Measurements from ENCODE around the gene BRMS1L. TPM values are rescaled to one million over a fixed set of nuclear protein-coding genes. Genes with fewer than 3 reads are reported as not detected.
"Not testable (repeated sequence)": the region's sequence is repeated elsewhere in the genome, so short reads cannot be mapped to it uniquely, and the experiment has no call there.

BRMS1L gene
- total RNA-seq, 1 donor from 2014 or later = 12.1 TPM

DNA sequence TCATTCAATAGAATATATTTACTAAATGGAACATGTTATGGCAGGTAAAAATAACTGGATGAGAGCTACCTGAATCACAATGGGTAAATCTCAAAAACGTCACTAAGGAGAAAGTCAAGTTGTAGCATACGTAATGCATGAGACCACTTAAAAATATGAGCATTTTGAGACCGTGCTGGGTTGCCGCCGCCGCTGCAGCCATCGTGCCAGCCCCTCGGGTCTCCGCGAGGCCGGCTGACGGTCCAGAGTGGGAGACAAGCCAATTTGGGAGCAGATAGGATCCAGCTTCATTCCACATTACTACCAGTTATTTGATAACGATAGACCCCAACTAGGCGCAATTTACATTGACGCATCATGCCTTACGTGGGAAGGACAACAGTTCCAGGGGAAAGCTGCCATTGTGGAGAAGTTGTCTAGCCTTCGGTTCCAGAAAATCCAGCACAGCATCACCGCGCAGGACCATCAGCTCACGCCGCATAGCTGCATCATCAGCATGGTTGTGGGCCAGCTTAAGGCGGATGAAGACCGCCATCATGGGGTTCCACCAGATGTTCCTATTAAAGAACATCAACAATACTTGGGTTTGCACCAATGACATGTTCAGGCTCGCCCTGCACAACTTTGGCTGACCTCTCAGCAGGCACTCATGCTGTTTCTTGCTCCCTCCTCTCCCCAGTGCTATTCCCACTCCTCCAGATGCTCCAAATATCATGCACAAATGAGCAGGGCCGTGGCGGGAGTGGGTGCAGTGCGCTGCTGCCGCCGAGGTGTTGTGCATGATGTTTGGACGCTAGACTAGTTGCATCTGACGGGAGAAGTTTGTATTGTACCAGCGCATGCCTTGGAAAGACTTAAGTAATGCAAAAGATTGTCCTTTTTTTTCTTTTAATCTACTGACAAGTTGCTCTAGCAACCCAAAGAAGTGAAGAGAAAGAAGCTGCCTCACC lies 6.3 kb upstream of the BRMS1L start:
- no peak for DNase-seq (ENCODE audit: low spot score)
- intact Hi-C loops (cut with DNase I) = no loop called here

GRCh38 chr14:35821564-35822411 lies 4.3 kb upstream of the BRMS1L start:
- intact Hi-C loops (cut with DNase I) = no loop called here
- DNase-seq (ENCODE audit: low spot score) = no peak

DNA sequence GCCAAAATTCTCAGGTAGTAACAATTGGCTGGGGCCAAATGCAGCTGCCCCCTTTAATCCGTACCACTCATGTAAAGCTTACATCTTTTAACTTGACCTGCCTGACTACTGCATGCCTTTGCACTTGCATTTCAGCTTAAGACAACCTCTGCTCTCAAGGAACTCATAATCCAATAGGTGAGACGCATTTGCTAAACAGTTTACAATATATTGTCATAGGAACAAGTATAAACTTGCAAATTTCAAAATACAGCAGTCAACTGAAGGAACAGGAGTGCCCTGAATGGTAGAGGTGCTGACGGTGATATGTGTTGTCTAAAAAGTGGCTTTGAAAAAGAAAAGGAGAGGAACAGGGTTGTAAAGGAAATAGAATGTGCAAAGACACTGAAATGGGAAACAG lies 3.6 kb upstream of the BRMS1L start:
- no peak for DNase-seq (ENCODE audit: low spot score)
- intact Hi-C loops (cut with DNase I) = no loop called here

- intact Hi-C loops (cut with DNase I); DNase-seq (ENCODE audit: low spot score): not testable (repeated sequence)
Observed at GRCh38 chr14:35824446-35825165, 1.5 kb upstream of the BRMS1L start.

DNA sequence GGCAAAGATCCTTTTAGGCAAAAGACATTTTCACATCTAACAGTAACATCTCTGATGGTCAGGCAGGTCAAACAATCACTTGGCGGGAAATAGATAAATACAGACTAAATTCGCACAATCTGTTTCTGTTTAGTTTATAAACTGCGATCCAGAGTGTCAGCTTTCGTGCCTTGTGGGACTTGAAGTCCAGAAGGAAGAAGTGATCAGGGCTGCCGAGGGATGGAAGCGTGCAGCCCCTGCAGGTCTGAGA lies 245 bp upstream of the BRMS1L start:
- intact Hi-C loops (cut with DNase I) = no loop called here

GRCh38 chr14:35826952-35827416 lies 846 bp downstream of the BRMS1L start:
- intact Hi-C loops (cut with DNase I) = no loop called here
- no peak for DNase-seq (ENCODE audit: low spot score)

More for the DNA sequence above, 245 bp upstream of the BRMS1L start:
- no peak for DNase-seq (ENCODE audit: low spot score)

- intact Hi-C loops (cut with DNase I) = no loop called here
Observed at GRCh38 chr14:35827678-35828472, 1.7 kb downstream of the BRMS1L start.

DNA sequence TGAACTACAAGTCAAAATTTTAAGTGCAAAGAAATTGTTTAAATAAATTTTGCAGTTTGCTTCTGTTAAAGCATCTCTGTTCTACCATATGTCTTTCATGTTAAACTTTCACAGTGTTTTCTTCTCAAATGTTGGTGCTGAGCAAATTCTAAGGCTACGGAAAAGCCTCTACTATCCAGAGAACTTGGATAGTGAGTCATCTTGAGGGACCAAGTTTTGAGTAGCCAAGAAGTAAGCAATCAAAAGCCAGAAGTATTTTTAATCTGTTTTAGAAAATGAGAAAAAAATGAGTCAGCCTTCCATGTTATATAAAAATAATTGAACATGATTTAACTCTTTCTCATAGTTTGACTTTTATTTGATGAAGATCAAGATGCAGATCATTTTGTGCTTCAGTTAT lies 3.3 kb downstream of the BRMS1L start:
- intact Hi-C loops (cut with DNase I) = no loop called here
- DNase-seq (ENCODE audit: low spot score) = no peak

More at GRCh38 chr14:35827678-35828472, 1.7 kb downstream of the BRMS1L start:
- DNase-seq (ENCODE audit: low spot score) = no peak

DNA sequence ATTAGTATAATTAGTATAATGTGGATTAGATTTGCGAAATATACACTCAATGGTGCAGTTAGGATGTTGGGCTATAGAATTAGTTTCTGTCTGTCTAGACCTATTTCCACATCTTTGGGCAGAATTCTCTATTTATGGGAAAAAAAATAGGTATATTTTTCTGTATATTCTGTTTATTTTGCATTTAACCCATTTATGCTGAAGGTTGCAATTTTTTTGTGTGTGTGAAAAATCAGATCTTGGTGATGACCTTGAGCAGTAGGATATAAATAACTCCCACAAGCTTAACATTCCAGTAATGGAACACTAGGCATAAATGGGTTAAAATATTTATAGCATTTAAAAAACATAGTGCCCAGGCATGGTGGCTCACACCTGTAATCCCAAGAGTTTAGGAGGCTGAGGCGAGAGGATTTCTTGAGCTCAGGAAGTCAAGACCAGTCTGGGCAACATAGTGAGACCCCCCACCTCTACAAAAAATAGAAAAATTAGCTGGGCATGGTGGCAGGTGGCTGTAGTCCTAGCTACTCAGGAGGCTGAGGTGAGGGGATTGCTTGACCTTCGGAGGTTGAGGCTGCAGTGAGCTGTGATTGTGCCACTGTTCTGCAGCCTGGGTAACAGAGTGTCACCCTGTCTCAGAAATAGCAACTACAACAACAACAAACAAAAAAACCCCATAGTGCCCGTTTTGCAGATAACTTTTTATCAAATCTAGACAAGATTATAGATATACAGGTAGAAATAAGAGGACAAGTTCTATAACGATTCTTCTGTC lies 9.3 kb downstream of the BRMS1L start:
- DNase-seq (ENCODE audit: low spot score) = no peak
- intact Hi-C loops (cut with DNase I) = no loop called here

DNA sequence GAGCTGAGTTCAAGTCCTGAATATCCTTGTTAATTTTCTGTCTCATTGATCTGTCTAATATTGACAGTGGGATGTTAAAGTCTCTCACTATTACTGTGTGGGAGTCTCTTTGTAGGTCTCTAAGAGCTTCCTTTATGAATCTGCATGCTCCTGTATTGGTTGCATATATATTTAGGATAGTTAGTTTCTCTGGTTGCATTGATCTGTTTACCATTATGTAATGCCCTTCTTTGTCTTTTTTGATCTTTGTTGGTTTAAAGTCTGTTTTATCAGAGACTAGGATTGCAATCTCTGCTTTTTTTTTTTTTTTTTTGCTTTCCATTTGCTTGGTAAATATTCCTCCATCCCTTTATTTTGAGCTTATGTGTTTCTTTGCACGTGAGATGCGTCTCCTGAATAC lies 15.6 kb downstream of the BRMS1L start:
- intact Hi-C loops (cut with DNase I) = not testable (repeated sequence)

DNA sequence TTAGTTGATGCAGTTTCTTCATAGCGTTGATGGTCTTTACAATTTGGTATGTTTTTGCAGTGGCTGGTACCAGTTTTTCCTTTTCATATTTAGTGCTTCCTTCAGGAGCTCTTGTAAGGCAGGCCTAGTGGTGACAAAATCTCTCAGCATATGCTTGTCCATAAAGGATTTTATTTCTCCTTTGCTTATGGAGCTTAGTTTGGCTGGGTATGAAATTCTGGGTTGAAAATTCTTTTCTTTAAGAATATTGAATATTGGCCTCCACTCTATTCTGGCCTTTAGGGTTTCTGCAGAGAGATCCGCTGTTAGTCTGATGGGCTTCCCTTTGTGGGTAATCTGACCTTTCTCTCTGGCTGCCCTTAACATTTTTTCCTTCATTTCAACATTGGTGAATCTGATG lies 16.1 kb downstream of the BRMS1L start:
- DNase-seq (ENCODE audit: low spot score); intact Hi-C loops (cut with DNase I): not testable (repeated sequence)

More for the DNA sequence above, 15.6 kb downstream of the BRMS1L start:
- not testable (repeated sequence) for DNase-seq (ENCODE audit: low spot score)

DNA sequence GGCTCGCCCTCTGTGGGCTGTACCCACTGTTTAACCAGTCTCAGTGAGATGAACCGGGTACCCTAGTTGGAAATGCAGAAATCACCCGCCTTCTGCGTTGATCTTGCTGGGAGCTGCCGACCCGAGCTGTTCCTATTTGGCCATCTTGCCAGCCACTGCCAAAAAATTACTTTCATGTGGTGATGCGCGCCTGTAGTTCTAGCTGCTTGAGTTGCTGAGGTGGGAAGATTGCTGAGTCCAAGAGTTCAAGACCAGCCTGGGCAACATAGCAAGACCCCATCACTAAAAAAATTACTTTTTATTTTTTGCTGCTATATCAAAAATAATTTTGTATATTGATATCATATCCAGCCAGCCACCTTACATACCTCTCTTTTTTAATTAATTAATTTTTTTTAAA lies 18.4 kb downstream of the BRMS1L start:
- intact Hi-C loops (cut with DNase I) = no loop called here
- no peak for DNase-seq (ENCODE audit: low spot score)

DNA sequence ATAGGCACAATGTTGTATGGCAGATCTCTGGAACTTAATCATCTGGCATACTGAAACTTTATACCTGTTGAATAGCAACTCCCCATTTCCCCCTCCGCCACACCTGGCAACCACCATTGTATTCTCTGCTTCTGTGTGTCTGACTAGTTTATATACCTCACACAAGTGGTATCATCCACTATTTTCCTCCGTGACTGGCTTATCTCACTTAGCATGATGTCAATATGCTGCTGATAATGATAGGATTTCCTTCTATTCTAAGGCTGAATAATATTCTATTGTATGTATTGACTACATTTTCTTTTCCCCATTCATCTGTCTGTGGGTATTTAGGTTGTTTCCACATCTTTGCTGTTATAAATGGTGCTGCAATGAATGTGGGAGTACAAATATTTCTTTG lies 21.5 kb downstream of the BRMS1L start:
- intact Hi-C loops (cut with DNase I) = no loop called here
- DNase-seq (ENCODE audit: low spot score) = no peak

- no peak for DNase-seq (ENCODE audit: low spot score)
- intact Hi-C loops (cut with DNase I) = no loop called here
Observed at GRCh38 chr14:35849122-35849521, 23.0 kb downstream of the BRMS1L start.

DNA sequence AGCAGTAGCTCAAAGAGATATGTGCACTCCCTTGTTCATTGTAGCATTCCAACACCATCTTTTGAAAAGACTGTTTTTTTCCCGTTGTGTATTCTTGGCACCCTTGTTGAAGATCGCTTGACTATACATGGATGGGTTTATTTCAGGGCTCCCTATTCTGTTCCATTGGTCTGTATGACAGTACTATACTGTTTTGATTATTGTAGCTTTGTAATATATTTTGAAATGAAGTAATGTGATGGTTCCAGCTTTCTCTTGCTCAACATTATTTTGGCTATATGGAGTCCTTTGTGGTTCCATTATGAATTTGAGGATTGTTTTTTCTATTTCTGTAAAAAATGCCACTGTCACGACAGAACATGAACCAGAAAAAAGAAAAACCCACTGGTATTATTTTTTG lies 25.7 kb downstream of the BRMS1L start:
- no peak for DNase-seq (ENCODE audit: low spot score)
- intact Hi-C loops (cut with DNase I) = no loop called here

GRCh38 chr14:35853225-35853624 lies 27.1 kb downstream of the BRMS1L start:
- intact Hi-C loops (cut with DNase I) = no loop called here
- no peak for DNase-seq (ENCODE audit: low spot score)

DNA sequence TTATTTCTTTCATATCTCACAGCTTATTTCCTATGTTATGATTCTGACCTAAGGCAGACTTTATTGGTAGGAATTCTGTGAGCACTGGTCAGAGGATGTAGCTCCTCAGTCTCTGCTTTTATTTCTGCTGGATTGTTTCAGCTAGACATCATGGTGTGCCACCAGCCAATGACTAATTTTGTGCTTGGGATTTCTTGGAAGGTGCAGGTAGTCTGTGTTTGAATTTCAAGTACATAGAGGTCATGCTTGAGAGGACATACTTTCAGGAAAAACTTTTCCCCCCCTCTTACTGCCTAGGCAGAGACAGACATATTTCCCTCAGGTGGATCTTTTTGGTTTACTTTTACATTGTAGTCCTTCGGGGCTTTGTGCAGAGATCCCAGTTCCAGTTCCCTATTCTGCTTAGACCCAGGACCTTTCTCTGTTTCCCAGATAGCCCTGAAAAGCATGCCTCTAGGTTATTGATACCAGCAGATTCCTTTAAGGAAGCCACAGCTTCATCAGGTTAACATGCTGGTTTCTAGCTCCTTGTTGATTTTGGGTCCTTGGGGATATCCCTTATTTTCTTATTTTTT lies 28.6 kb downstream of the BRMS1L start:
- DNase-seq (ENCODE audit: low spot score) = no peak
- intact Hi-C loops (cut with DNase I) = no loop called here

- intact Hi-C loops (cut with DNase I) = no loop called here
- DNase-seq (ENCODE audit: low spot score) = no peak
Observed at GRCh38 chr14:35855876-35856481, 29.8 kb downstream of the BRMS1L start.
